ENCODE data around the gene EMILIN1. TPM values are rescaled to one million over a fixed set of nuclear protein-coding genes. Genes with fewer than 3 reads are reported as not detected.

EMILIN1 gene
- 0.90 and 11.1 TPM in 2 replicates for total RNA-seq

DNA sequence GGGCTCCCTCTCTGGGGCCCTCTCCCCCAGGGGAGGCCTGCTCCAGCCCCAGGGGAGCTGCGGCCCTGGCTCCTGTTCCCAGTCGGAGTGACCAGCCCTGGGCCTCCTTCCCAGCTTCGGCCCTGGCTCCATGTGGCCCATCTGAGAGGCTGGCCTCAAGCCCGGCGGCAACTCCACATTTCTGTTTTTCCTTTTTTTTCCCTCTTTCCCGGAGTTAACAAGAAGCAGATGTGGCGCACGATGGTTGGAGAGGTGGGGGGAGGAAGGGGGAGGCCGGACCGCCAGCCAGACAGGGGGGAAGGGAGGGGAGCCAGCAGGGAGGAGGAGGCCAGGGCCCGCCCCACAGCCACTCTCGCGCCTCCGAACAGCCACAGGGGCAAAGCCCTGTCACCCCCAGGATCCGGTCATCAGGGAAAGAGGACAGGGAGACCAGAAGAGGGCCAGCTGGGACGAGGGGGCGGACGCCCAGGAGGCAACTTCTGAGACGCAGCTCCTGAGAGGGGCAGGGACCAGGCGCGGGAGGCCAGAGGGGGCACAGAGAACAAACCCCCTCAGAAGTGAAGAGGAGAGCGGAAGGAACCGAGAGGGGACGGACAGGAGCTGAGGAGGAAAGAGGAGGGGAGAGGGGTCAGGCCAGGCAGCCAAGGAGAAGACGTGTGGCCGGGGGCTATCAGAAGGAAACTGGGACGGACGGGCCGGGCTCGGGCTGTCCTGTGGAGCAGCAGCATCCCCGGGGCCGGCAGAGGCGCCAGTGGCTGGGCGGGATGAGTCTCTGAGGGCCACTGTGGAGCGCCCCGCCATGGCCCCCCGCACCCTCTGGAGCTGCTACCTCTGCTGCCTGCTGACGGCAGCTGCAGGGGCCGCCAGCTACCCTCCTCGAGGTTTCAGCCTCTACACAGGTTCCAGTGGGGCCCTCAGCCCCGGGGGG, at the start of gene EMILIN1:
EMILIN1 (plus strand) TSS at position 349 of the 928 bp plus-strand sequence; CDS start at position 800, 451 bp downstream.

DNA sequence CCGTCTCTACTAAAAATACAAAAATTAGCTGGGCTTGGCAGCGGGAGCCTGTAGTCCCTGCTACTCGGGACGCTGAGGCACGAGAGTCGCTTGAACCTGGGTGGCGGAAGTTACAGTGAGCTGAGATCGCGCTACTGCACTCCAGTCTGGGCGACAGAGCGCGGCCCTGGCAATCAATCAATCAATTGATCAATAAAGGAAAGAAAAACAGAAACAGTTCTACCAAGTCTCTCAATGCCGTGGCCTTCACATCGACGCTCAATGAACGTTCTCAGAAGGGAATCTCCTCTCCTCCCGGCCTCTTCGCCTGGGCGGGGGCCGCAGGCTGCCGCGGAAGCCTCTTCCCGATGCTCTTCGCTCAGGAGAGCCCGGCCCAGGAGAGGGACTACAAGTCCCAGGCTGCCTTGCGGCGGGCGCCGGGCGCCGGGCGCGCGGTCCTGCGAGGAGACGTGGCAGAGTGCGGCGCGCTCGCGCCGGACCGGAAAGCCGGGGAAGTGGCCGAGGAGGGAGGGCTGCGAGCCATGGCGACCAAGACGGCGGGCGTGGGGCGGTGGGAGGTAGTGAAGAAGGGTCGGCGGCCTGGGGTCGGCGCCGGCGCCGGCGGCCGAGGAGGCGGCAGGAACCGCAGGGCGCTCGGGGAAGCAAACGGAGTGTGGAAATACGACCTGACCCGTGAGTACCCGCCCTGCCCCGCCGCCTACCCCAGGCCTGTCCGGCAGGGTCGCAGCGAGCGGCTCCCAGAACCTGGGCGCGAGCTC, 45.7 kb upstream of the EMILIN1 start, which contains the start of gene TMEM214:
TMEM214 (plus strand) TSS at position 471 of the 758 bp plus-strand sequence; CDS start at position 522, 51 bp downstream.

GRCh38 chr2:27050996-27051901, 27.2 kb upstream of the EMILIN1 start, which contains the start of gene AGBL5:
Gene AGBL5, plus strand, starts transcription at chr2:27051668. Its CDS starts 1,291 bp downstream, at chr2:27052959.

GRCh38 chr2:27071277-27071989, 7.0 kb upstream of the EMILIN1 start, which contains the start of gene OST4:
Gene OST4, minus strand, starts transcription at chr2:27071654.

GRCh38 chr2:27086724-27087593, 8.5 kb downstream of the EMILIN1 start, which contains the start of gene KHK:
Gene KHK, plus strand, starts transcription at chr2:27086772. Its CDS starts 488 bp downstream, at chr2:27087260.

GRCh38 chr2:27118525-27119329, 40.3 kb downstream of the EMILIN1 start, which contains the start of gene CGREF1:
Gene CGREF1, minus strand, starts transcription at chr2:27119128. Its CDS starts 14,762 bp downstream, at chr2:27104366.

DNA sequence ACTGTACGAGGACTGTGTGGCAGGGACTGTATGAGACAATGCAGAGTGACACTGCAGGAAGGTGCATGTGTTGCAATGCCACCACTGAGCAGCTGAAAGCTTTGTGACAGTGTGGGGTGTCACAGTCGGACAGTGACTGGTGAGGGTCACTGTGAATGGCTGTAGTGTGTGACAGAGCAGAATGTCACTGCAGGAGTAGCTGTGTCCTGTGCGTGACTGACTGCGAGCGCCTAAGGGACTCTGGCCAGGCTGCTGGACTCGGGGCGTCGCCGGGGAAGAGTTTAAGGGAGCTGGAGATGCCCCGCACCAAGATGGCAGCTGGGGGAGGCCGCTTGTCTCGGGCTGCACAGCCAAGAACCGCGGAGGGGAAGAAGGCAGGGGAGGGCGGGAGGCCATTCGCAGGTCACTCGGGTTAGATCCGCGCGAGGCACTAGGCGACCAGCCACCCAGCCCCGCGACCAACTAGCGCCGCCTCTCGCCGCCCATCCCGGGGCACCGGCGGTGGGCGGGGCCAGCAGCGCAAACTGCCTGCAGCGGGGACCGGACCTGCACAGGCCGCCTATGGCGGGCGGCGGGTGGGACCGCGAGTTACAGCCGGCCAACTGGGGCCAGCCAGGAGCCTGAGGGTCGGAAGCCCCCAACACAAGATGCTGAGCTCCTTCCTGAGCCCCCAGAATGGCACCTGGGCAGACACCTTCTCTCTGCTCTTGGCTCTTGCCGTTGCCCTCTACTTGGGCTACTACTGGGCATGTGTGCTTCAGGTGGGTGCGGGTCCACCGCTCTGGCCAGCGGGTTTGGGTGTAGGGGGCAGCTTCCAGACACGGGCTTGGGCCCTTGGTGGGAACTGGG, 45.1 kb downstream of the EMILIN1 start, which contains the start of gene ABHD1:
ABHD1 (plus strand) TSS at position 514 of the 849 bp plus-strand sequence; CDS start at position 648, 134 bp downstream.

DNA sequence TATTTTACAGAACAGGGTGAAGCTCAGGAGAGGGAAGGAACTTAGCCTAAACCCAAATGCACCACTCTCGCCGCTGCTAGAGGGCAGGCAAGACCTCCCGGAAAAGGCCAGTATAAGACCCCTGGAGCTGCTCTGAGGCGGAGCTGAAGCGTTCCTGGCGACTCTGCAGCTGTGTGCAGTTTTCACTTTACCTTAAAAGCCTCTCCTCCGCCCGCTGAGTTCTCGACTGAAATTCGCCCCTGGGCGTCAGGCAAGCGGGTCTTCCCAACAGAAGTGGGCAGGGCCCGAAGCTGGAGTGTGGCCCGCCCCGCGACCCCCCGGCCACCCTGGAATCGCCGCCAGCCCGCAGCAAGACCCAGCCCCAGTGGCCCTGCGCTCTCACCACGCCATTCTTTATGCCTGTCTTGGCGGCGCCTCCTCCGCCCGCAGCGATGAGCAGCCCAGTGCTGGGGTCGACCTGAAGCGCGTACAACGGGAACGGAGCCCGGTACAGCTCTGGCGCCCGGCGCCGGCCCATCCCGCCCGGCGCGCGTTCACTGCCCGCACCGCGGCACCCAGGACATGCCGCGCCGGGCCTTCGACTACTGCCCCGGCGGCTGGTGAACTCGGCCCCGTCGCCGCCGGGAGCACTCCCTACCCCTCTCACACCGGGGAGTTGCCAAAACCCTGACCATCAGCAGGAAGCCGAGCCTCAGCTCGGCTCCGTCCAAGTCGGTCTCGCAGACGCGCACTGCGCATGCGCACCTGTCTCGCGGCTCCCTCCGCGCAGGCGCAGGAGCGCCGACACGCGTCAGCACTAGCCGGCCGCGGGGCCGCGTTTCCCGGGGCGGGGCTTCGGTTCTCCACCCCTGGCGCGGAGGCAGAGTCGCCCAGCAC, 55.7 kb downstream of the EMILIN1 start, which contains the start of gene PREB:
PREB (minus strand) TSS at position 732 of the 876 bp plus-strand sequence; CDS start at position 517, 215 bp downstream.

Other genes with a start within 250 kb of the EMILIN1 start
- gene DPYSL5, start 230.5 kb upstream of the EMILIN1 start, total RNA-seq, result not detected in 2 replicates
- 0.90 and 1.5 TPM in 2 replicates for gene MAPRE3, start 108.0 kb upstream of the EMILIN1 start, total RNA-seq
- gene TMEM214, start 45.6 kb upstream of the EMILIN1 start, total RNA-seq, result 18.4 and 27.4 TPM in 2 replicates
- gene AGBL5, start 26.9 kb upstream of the EMILIN1 start, total RNA-seq, result 12.3 and 17.1 TPM in 2 replicates
- gene OST4, start 7.0 kb upstream of the EMILIN1 start, total RNA-seq, result 410 and 546 TPM in 2 replicates
- gene KHK, start 8.2 kb downstream of the EMILIN1 start, total RNA-seq, result 1.2 and 2.0 TPM in 2 replicates
- gene CGREF1, start 40.5 kb downstream of the EMILIN1 start, total RNA-seq, result 1.2 and 4.3 TPM in 2 replicates
- gene ABHD1, start 45.2 kb downstream of the EMILIN1 start, total RNA-seq, result under 0.01 TPM in 1 of 2 replicates, not detected in the other
- gene PREB, start 56.0 kb downstream of the EMILIN1 start, total RNA-seq, result 44.8 and 50.9 TPM in 2 replicates
- gene PRR30, start 60.8 kb downstream of the EMILIN1 start, total RNA-seq, result not detected in 2 replicates
- gene TCF23, start 70.4 kb downstream of the EMILIN1 start, total RNA-seq, result not detected in 2 replicates
- gene ATRAID, start 133.4 kb downstream of the EMILIN1 start, total RNA-seq, result 94.9 and 128 TPM in 2 replicates
- 19.7 and 27.9 TPM in 2 replicates for gene SLC5A6, start 133.7 kb downstream of the EMILIN1 start, total RNA-seq
- gene CAD, start 138.8 kb downstream of the EMILIN1 start, total RNA-seq, result 46.6 and 50.3 TPM in 2 replicates
- not detected in 2 replicates for gene SLC30A3, start 184.4 kb downstream of the EMILIN1 start, total RNA-seq
- not detected in 2 replicates for gene DNAJC5G, start 196.8 kb downstream of the EMILIN1 start, total RNA-seq
- gene TRIM54, start 203.8 kb downstream of the EMILIN1 start, total RNA-seq, result not detected in 2 replicates
- 0.09 and 0.19 TPM in 2 replicates for gene UCN, start 229.8 kb downstream of the EMILIN1 start, total RNA-seq
- 28.9 and 40.7 TPM in 2 replicates for gene MPV17, start 244.5 kb downstream of the EMILIN1 start, total RNA-seq